ENCODE data around the gene IL10RB. TPM values are rescaled to one million over a fixed set of nuclear protein-coding genes. Genes with fewer than 3 reads are reported as not detected.

The IL10RB gene
- total RNA-seq, 4 donors from 2014 or later, result 13.1 to 23.7 (median 20.5) TPM

DNA sequence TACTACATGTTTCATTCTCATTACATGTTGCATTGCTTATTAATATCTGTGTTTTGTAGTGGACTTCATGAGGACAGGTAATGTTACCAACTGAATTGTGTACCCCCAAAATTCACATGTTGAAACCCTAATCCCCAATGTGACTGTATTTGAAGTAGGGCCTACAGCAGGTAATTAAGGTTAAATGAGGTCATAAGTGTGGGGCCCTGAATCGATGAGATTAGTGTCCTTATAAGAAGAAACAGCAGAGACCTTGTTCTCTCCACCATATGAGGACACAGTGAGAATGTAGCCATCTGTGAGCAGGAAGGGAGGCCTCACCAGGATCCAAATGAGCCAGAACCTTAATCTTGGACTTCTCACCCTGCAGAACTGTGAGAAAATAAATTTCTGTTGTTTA is 43.6 kb downstream of the IL10RB start:
- ATAC-seq, result no peak

DNA sequence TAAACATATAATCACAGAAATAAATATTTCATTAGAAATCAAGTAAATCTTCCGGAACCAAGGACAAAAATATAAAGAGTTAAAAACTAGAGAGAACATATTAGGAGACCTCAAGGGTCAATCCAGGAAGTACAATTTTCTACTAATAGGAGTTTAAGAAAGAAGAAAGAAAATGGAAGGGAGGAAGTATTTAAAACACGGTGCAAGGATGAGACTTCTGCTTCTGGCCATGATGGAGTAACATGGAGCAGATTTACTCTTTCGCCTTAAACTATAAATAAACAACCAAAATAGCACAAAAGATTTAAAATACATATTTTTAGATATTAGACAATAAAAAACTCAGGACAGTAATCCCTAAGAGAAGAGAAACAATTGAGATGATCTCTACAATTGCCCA is 46.0 kb downstream of the IL10RB start:
- no peak for ATAC-seq
- WGBS, 2 donors (ENCODE audit: low coverage in 1 of 2), result 63 to 80% methylated on average over 2 to 3 of the region's 3 CpGs
- TF ChIP-seq POLR2A (IDR thresholded peaks at IDR 0.05), result no peak
- TF ChIP-seq POLR2AphosphoS5 (IDR thresholded peaks at IDR 0.05), result no peak
- TF ChIP-seq, protein P1, sequence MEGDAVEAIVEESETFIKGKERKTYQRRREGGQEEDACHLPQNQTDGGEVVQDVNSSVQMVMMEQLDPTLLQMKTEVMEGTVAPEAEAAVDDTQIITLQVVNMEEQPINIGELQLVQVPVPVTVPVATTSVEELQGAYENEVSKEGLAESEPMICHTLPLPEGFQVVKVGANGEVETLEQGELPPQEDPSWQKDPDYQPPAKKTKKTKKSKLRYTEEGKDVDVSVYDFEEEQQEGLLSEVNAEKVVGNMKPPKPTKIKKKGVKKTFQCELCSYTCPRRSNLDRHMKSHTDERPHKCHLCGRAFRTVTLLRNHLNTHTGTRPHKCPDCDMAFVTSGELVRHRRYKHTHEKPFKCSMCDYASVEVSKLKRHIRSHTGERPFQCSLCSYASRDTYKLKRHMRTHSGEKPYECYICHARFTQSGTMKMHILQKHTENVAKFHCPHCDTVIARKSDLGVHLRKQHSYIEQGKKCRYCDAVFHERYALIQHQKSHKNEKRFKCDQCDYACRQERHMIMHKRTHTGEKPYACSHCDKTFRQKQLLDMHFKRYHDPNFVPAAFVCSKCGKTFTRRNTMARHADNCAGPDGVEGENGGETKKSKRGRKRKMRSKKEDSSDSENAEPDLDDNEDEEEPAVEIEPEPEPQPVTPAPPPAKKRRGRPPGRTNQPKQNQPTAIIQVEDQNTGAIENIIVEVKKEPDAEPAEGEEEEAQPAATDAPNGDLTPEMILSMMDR (IDR thresholded peaks at IDR 0.05), result no peak
- TF ChIP-seq EP300 (IDR thresholded peaks at IDR 0.05), result no peak

More for the DNA sequence above, 43.6 kb downstream of the IL10RB start:
- H3K4me1 ChIP-seq, result no peaks in the 10 kb centered on the region
- H3K4me3 ChIP-seq, result no peak overlapping the region
- H3K27ac ChIP-seq, result no peak overlapping the region
- TF ChIP-seq, protein P1 (IDR thresholded peaks at IDR 0.05), result no peak
- TF ChIP-seq EP300 (IDR thresholded peaks at IDR 0.05) (no peak), POLR2A (IDR thresholded peaks at IDR 0.05) (no peak), POLR2AphosphoS5 (IDR thresholded peaks at IDR 0.05) (no peak)
- no peaks in the 10 kb centered on the region for H3K36me3 ChIP-seq
- H3K27me3 ChIP-seq, result no peaks in the 10 kb centered on the region
- H3K9me3 ChIP-seq, result peaks cover 0 to 5% (median 0%) of the 10 kb centered on the region in 3 donors
- WGBS, 2 donors (ENCODE audit: low coverage in 1 of 2), result 100% methylated on average over 1 of the region's 1 CpG; no CpG with 5 or more reads in 1 of the 2 donors

DNA sequence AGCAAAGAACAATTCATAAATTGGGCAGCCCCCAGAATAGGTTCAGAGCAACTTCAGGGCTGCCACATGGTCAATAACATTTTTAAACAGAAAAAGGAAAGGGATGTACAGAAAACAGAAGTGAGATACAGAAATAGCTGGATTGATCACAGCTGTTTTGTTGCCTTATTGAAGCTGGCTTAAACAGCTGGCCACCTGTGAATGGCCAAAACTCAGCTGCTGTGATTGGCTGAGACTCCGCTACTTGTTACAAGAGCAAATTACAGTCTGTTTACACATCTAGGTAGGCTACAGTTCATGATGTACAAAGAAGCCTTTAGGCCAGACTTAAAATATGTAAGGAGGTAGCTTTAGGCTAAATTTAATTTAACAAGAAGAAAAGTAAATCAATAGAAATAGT is 47.0 kb downstream of the IL10RB start:
- H3K4me3 ChIP-seq, result no peak overlapping the region
- WGBS, 2 donors (ENCODE audit: low coverage in 1 of 2), result 67 to 100% methylated on average over 1 of the region's 1 CpG
- H3K4me1 ChIP-seq, result no peaks in the 10 kb centered on the region
- no peak for ATAC-seq
- peaks cover 0 to 5% (median 0%) of the 10 kb centered on the region in 3 donors for H3K9me3 ChIP-seq
- no peak overlapping the region for H3K27ac ChIP-seq
- no peaks in the 10 kb centered on the region for H3K36me3 ChIP-seq
- TF ChIP-seq EP300 (IDR thresholded peaks at IDR 0.05) (no peak), POLR2AphosphoS5 (IDR thresholded peaks at IDR 0.05) (no peak), POLR2A (IDR thresholded peaks at IDR 0.05) (no peak)
- TF ChIP-seq, protein P1 (IDR thresholded peaks at IDR 0.05), result no peak
- no peaks in the 10 kb centered on the region for H3K27me3 ChIP-seq

More for the DNA sequence above, 46.0 kb downstream of the IL10RB start:
- H3K36me3 ChIP-seq, result no peaks in the 10 kb centered on the region
- no peak overlapping the region for H3K4me3 ChIP-seq
- no peaks in the 10 kb centered on the region for H3K27me3 ChIP-seq
- peaks cover 0 to 5% (median 0%) of the 10 kb centered on the region in 3 donors for H3K9me3 ChIP-seq
- H3K27ac ChIP-seq, result no peak overlapping the region
- H3K4me1 ChIP-seq, result no peaks in the 10 kb centered on the region

DNA sequence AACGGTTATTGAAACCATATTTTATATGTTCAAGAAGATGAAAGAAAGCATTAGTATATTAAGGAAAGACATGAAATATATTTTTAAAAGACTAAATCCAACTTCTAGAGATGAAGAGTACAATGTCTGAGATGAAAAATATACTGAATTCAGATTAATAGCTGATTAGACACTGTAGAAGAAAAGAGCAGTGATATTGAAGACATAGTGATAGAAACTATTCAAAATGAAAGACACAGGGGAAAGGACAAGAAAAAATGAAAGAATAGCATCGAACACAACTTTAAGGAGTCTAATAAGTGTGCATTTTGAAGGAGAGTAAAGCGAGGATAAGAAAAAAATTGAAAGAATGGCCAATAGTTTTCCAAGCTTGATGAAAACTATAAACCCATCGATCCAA is 47.4 kb downstream of the IL10RB start:
- no peaks in the 10 kb centered on the region for H3K27me3 ChIP-seq
- no peaks in the 10 kb centered on the region for H3K36me3 ChIP-seq
- H3K27ac ChIP-seq, result no peak overlapping the region
- H3K4me3 ChIP-seq, result no peak overlapping the region
- peaks cover 0 to 5% (median 0%) of the 10 kb centered on the region in 3 donors for H3K9me3 ChIP-seq
- ATAC-seq, result no peak
- no peaks in the 10 kb centered on the region for H3K4me1 ChIP-seq
- no peak for TF ChIP-seq POLR2AphosphoS5 (IDR thresholded peaks at IDR 0.05)
- TF ChIP-seq, protein P1 (IDR thresholded peaks at IDR 0.05), result no peak
- WGBS, 2 donors (ENCODE audit: low coverage in 1 of 2), result 68 to 85% methylated on average over 3 to 4 of the region's 4 CpGs

DNA sequence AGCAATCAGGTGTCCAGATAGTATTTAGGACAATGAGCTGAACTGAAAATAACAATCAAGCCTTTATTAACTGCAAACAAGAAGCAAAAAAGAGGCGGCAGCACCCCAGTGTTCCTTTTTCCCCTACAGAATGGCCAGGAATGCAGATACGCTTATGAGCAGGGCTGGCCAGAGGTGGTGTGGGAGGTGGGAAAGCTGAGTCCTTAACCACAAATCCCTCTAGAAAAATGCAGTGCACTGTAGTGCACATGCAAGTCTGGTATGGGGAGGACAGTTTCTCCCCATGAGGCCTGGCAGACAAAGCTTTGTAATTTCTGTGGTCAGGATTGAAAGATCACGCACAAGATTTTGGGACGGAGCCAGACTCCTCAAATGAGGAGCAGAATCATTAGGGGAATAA is 47.9 kb downstream of the IL10RB start:
- Histone ChIP-seq H3K27me3 (no peaks in the 10 kb centered on the region), H3K9me3 (peaks cover 0 to 5% (median 0%) of the 10 kb centered on the region in 3 donors), H3K4me1 (no peaks in the 10 kb centered on the region), H3K36me3 (no peaks in the 10 kb centered on the region), H3K4me3 (no peak overlapping the region), H3K27ac (no peak overlapping the region)
- ATAC-seq, result no peak
- no peak for TF ChIP-seq EP300 (IDR thresholded peaks at IDR 0.05)
- no peak for TF ChIP-seq POLR2A (IDR thresholded peaks at IDR 0.05)
- no peak for TF ChIP-seq POLR2AphosphoS5 (IDR thresholded peaks at IDR 0.05)
- TF ChIP-seq, protein P1 (IDR thresholded peaks at IDR 0.05), result no peak
- WGBS, 2 donors (ENCODE audit: low coverage in 1 of 2), result 71 to 79% methylated on average over 2 to 4 of the region's 4 CpGs
